GM21526 (cell line): Measurements from ENCODE around the gene LRWD1.
"Not testable (repeated sequence)": the region's sequence is repeated elsewhere in the genome, so short reads cannot be mapped to it uniquely, and the experiment has no call there.

Source experiments
- ATAC-seq: cut with Tn5 transposase; IDR thresholded peaks from one replicate; pipeline ENCODE4 v1.9.1; 2021; ENCODE audit warnings: moderate library complexity; ENCODE audit not compliant: unreplicated experiment, low FRiP score

Gene LRWD1

DNA sequence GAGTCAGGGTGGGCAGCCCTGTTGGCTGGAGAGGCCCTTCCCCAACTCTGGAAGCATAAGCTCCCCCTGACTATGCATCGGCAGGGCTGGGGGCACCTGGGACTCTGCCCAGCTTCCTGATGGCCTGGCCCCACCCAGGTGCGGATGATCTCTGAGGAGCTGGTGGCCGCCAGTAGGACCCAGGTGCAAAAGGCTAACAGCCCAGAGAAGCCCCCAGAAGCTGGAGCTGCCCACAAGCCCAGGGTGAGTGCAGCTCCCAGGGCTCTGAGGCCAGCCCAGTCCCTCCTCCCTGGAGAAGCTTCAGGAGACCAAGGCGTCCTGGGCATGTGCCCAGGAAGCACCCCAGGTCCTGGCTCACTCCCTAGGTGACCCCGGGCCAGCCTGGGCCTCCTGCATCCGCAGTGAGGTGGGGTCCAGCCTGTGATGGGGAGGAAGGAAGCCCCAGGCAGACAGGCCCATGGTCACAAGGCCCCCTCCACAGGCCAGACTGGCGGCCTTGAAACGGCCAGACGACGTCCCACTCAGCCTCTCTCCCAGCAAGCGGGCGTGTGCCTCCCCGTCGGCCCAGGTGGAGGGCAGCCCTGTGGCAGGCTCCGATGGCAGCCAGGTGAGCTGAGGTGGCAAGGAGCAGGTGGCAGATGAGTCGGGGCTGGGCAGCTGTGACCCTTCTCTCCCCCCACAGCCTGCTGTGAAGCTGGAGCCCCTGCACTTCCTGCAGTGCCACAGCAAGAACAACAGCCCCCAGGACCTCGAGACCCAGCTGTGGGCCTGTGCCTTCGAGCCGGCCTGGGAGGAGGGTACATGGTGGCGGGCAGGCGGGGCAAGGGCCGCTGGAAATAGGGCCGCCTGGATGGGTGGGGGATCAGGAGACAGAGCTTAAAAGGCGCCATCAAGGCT lies 3.0 kb downstream of the LRWD1 start:
- no peak for ATAC-seq

DNA sequence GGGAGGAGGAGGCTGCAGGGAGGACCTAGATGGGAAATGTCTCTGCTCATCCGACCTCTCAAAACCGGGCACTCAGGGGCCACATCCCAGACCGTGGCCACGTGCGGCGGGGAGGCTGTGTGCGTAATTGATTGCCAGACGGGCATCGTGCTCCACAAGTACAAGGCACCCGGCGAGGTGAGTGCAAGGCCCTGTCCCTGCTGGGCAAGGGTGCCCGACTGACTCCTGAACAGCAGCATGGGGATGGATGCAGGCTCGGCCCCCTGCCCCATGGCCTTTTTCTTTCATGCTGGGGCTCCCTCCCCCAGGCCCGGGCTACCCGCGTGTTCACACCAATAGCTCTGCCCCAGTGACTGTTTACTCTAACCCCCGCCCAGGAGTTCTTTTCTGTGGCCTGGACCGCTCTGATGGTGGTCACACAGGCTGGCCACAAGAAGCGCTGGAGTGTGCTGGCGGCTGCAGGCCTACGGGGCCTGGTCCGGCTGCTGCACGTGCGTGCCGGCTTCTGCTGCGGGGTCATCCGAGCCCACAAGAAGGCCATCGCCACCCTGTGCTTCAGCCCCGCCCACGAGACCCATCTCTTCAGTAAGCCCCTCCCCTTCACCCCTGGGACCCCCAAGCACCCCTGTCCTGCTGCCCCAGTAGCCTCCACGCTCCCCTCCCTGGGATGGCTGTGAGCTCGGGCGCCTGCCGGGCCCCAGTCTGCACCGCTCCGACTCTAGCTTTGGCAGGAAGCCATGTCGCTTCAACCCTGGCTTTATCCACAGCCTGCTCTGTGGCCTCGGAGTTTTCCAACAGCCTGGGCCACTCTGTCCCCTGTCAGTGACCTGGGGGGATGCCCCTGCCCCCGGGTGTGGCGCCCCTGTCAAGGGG lies 3.9 kb downstream of the LRWD1 start:
- no peak for ATAC-seq

DNA sequence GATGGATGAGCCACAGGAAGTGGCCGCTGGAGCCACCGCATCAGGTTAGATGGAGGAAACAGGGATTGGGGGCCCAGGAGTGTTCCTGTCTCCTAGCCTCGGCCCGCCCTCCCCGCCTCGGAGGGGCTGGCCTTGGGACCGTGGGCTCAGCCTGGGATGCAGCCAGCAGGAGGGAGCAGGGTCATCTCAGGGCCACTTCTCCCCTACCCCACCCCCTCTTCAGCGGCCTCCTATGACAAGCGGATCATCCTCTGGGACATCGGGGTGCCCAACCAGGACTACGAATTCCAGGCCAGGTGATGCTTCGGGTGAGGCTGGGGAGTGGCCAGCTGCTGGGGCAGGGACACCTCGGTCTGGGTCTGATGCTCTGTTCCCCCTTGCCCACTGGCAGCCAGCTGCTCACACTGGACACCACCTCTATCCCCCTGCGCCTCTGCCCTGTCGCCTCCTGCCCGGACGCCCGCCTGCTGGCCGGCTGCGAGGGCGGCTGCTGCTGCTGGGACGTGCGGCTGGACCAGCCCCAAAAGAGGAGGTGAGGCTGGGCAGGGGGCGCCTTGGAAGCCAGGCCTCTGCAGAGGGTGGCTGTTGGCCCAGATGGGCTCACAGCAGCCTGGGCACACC lies 4.7 kb downstream of the LRWD1 start:
- no peak for ATAC-seq

DNA sequence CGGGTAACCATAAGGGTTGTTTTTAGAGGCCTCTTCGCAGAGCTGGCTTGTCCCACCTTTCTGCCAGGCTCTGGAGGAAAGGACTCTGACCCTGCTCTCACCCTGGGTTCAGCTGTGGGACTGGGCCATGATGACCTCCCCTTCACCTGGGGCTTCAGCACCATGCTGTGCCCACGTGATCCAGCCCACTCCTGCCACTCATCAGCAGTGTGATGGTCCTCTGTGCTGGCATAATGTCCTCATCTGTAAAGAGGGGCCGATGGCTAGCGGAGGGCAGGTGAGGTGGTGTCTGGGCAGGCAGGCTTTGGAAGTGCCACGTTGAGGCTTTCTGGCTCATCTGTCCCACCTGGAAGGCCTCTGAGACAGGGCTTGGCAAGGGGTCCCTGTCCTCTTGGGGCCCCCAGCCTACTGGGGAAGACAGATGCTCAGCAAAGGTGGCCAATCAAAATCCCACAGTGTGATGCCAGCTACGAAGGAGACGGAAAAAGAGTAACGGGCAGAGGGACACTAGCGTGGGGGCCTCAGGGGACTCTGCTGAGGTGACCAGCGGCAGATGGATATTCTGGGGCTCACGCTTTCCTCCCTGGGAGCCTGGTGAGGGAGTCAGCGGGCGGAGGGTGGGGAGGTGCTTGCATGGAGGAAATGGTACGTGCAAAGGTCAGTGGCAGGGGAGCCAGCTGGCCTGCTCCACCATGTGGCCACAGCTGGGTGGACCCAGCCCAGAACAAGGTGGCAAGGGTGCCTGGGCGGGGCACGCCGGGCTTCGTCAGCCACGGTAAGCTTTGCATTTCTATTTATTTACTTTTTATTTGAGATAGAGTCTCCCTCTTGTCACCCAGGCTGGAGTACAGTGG lies 5.4 kb downstream of the LRWD1 start:
- no peak for ATAC-seq

DNA sequence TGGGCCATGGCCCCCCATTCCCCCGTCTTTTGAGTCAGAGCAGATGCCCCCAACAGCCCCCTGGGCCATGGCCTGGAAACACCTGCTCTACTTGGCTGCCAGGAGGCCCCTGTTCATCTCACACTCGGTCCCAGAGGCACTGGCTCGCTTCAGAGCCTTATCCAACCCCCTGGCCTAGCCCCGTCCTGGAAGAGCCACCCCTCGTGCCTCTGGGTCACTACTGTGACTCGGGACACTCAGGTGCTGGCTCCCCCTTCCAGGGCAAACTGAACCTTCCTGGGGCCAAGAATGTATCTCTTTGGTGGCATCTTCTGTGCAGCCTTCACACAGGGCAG lies 7.0 kb downstream of the LRWD1 start:
- ATAC-seq, result no peak

DNA sequence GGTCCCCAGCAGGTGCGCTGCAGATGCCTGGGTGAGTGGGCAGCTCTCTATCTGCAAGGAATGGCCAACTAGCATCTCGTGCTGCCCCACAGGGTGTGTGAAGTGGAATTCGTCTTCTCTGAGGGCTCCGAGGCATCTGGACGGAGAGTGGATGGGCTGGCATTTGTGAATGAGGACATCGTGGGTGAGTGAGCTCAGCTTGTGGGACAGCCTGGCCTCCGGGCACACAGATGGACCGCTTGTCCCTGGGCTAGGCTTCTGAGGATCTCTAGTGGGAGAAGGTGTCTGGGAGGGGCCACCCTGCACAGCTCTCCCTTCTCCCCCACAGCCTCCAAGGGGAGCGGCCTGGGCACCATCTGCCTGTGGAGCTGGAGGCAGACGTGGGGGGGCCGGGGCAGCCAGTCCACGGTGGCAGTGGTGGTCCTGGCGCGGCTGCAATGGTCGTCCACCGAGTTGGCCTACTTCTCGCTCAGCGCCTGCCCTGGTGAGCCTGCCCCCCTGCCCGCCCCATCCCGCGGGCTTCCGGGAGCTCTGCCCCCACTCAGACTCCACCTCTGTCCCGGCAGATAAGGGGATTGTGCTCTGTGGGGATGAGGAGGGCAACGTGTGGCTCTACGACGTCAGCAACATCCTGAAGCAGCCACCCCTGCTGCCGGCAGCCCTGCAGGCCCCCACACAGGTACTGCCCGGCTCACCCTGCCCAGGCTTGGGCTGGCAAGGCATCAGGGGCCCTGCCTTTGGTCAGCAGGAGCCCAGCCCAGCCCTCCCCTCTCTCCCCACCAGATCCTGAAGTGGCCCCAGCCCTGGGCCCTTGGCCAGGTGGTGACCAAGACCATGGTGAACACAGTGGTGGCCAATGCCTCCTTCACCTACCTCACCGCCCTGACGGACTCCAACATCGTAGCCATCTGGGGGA lies 7.6 kb downstream of the LRWD1 start:
- ATAC-seq, result no peak

DNA sequence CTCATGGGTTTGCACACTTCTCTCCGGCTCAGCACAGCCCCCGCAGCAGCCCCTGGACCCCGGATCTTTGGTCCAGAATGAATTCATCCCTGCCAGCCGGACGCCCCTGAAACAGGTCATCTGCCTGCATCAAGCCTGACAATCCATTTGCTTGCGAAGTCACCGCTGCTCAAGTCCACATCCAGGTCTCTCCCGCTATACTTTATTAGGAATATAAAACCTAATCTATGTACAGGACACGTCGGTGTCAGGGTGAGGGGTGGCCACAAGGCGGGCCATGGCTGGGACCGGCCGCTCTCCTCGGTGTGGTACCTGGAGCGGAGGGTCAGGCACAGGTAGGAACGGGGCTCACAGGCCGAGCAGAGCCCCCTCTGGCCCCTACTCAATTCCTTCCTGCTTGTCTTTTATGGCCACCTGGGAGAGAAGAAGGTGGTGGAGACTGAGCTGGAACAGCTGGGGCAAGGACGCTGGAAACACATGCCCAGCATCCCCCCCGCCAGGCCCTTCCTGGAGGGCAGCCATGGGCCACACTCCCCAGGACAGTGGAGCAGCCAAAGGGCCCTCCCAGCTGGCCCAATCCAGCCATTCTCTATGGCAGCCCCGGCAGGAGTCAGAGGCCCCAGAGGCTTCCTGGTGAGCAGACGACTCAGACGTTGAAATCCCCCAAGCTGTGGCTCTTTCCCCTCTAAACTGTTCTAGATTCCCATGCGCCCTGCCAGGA lies 8.6 kb downstream of the LRWD1 start:
- ATAC-seq, result no peak

DNA sequence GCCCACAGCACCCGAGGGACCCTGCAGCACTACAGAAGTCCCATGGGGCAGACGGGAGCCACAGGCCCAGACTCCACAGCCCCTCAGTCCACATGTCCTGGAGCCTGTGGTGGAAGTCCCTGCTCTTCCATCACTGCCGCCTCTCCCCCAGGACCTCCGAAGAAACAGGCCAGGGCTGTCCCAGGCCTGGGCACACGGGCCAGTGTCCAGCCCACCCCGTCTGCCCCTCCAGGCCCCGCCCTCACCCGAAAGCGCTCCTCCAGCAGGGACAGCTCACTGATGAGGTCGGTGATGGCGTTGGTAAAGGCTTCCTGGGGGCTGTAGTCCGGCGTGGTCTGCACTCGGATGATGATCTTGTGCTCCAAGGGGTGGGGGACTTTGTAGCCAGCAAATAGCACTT lies 9.3 kb downstream of the LRWD1 start:
- not testable (repeated sequence) for ATAC-seq

DNA sequence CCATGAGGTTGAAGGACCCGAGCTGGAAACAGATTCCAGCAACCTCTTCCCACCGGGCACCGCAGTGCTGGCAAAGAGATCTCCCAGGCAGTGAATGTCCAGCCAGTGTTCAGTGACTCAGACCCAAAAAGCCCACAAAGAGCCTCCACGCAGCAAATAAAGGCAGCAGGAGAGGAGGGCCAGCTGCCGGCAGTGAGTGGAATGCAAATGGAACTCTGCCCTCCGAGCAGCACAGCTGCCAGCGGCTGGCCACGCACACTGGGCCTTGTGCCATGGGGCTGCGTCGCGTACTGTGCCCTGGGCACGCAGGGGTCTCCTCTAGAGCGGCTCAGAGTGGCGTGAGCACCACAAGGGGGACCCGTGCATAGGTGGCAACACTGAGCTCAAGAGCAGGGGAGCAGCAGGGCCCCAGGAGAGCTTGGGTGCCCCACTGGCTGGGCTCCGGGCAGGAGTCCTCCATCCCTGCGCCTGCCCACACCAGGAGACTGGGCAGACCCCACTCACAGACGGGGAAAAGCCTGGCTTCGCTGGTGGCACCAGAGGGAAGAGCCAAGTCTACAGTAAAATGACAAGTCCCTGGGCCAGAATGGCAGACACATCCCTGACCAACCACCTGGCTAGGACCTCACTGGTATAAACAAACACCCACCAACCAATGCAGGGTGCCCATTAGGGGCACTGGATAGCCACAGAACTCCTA lies 10.1 kb downstream of the LRWD1 start:
- ATAC-seq, result not testable (repeated sequence)

DNA sequence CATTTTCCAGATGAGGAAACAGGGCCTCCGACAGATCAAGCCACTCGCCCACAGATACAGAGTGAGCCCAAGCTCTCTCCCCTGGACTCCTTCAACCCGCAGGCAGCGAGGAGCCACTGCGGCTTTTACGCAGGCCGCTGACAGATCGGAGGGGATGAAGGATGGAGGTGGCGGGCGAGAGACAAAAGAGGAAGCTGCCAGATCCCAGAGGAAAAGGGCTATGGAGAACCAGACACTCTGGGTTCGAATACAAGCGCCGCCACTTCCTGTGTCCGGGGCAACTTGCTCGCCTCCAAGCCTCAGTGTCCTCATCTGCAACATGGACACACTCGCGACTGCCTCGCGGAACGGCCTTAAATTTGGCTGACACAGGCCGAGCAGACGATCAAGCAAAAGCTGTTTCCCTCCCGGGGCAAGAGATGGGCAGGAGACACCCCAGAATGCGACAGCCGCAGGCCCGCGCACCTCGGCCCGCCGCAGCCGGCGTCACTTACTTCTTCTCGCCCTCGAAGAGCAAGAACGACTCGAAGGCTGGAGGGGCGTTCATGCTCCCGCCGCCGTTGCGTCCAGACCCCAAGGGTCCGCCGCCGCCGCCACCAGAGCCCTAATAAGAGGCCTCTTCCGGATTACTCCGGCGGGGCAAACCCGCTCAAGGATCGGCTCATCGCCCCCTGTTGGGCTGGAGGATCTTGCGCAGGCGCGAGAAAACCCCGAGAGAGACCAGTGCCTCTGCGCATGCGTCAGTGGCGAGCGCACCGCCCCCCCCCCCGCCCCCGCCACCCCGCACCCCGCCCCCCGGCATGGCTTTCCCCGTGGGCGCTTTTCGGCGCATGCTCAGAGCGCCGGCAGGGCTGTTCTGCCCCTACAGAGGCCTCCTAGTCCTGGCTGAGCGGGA lies 13.8 kb downstream of the LRWD1 start, which contains the start of gene POLR2J:
Gene POLR2J, minus strand, starts transcription at position 609 of the 895 bp plus-strand sequence. Its CDS starts 62 bp downstream, at position 547.
- ATAC-seq, result peak; percentile 68

DNA sequence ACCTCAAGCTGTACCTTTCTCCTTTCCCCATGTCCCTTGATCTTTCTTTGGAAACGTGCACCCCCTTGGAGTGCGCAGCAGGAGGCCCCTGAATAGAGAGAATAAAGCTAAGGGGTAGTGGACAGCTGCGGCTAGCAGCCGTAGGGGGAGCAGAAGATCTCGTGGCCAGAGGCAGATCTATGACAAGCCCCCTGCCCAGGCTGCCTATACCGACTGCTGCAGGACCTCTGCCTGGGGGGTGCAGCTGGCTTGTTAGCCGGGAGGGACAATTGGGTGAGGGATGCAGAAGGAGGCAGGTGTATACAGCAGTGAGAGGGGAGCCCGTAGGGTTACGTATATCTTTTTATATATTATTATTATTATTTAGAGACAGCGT lies 14.4 kb downstream of the LRWD1 start:
- ATAC-seq, result peak; percentile 25

DNA sequence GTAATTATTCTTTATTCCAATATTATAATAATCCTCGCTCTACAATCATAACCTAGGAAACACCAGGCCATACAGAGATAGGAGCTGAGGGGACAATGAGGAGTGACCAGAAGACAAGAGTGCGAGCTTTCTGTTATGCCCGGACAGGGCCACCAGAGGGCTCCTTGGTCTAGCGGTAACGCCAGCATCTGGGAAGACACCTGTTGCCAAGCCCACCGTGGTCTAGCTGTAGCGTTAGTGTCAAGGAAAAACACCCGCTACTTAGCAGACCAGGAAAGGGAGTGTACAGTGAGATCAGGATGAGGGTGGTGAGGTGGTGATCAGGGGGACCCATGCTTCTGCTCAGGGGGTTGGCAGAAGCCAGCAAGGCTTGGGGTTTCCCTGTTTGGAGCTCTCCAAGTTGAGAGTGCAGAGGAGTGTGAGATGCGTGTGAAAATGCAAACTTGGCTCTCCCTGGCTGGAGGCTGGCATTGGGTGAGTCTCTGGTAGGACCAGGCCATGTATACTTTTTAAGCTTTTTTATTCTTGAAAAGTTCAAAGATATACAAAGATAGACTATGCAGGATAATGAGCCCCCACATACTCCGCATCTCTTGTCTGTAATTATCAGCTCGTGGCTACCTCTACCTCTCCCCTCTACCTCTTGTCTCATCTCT lies 15.3 kb downstream of the LRWD1 start:
- ATAC-seq, result not testable (repeated sequence)

DNA sequence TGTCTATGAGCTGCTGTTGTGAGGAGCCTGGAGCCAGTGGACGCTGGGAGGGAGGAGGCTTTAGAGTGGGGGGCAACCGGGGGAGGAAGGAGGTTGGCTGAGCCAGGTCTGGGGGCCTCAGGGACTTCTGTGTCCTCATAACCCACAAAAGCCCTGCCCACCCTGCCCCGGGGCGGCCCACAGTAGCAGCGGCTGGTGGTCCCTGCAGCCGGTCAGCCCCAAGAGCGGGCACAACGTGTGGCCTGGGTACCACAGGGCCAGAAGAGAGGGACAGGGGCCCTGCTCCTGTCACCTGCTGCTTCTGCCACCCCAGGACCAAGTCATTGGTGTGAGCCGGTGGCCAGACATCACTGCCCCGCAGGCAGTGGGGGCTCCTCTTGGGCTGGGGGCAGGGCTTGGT lies 17.2 kb downstream of the LRWD1 start:
- ATAC-seq, result not testable (repeated sequence)

DNA sequence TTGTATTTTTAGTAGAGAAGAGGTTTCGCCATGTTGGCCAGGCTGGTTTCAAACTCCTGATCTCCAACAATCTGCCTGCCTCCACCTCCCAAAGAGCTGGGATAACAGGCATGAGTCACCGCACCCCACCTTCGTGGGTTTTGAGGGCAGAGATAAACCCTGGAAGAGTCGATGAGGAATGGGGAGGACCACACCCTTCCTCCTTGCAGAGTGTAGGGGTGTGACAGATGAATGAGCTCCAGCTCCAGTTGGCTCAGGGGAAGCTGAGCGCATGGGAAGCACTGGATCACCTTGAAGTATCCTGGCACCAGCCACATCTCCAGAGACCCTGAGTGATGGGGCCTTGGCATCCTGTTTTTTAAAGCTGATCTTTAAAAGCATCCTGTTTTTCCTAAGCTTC lies 19.5 kb downstream of the LRWD1 start:
- ATAC-seq, result not testable (repeated sequence)

DNA sequence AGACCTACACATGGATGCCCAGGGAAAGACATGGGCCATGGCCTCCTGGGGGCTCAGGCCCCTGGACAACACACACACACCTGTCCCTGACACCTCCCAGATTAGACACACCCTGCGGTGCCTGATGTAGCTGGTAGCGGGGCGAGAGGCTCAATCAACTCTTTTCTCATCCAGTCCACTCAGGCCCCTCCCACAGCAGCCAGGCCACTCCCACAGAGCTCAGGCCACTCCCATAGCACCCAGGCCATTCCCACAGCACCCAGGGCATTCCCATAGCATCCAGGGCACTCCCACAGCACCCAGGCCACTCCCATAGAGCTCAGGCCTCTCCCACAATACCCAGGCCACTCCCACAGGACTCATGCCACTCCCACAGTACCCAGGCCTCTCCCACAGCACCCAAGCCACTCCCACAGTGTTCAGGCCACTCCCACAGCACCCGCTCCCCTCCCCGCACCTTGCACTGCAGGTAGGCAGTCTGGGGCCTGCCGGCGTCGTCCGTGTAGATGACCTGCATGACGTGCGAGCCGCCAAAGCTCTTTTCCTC lies 25.8 kb downstream of the LRWD1 start:
- ATAC-seq, result peak; percentile 40
